Measurements from ENCODE around the gene FGFR1OP2. TPM values are rescaled to one million over a fixed set of nuclear protein-coding genes. Genes with fewer than 3 reads are reported as not detected.

FGFR1OP2 gene
- total and polyA plus RNA-seq, 2 of the 4 experiments (the other 2 are of a cell fraction), result 26.7 to 31.0 TPM

DNA sequence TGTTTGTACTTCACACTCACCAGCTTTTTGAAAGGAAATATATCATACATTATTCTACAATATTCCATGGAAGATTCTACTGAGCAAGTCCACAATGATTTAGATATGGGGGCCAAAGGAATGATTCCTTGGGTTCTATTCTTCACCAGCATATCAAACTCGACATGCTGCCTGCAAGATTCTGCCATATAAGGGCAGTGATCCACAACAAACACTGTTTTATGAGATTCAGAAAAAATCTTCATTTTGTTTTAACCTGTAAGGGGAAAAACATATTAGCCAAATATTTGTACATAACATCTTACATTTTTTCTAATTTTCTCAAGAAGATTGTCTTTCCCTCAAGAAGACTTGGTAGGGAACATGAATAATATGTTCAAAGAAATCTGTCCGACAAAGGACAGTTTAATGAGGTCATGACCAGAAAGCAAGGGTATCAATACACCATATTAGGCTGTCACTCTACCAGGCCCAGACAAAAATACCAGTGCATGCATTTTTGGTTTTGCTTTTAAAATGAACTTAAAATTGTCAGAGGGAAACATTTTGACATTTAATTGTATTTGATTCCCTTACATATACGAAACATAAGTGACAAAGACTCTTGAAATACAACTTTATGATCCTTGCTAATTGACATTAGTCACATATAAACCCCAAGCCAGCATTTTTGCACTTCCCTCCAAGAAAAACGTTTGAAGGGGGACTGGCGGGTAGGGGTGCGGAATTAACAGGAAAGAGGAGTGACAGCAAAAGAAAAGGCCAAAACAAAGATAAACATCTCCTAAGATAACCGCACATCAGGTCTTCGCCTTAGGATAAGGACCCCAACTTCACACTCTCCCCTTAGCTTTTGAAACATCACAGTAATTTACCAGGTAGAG, 1.5 kb upstream of the FGFR1OP2 start:
- Histone ChIP-seq H2BK120ac (ENCODE audit: low read depth, low read length) (no peak overlapping the region; the same call in 1 of the 2 replicates), H2BK20ac (ENCODE audit: low read depth, low read length) (no peak overlapping the region), H3K18ac (ENCODE audit: low read depth, low read length) (no peak overlapping the region; the same call in 1 of the 2 replicates), H4K8ac (ENCODE audit: low read depth in 2 of 2, low read length in 2 of 2) (peak overlapping the region; percentile 29 to 64; a peak in 3 of 4 replicates), H2AK9ac (replicated peaks; ENCODE audit: low read depth, low read length, poor library complexity) (no peak overlapping the region), H3K4ac (ENCODE audit: low read depth, low read length) (peak overlapping the region; percentile 30; the same call in 1 of the 2 replicates), H3K27ac (ENCODE audit: insufficient read depth, low read length) (peak overlapping the region; percentile 32), H3K4me1 (ENCODE audit: control insufficient read depth, insufficient read depth, low read length) (peaks cover 2% of the 10 kb centered on the region), H4K20me1 (ENCODE audit: insufficient read depth, low read length) (peaks cover 16% of the 10 kb centered on the region; the same call in 1 of the 2 replicates), H2BK5ac (ENCODE audit: low read depth, low read length, poor library complexity, severe bottlenecking) (peak overlapping the region; percentile 58), H3K27me3 (ENCODE audit: control insufficient read depth, insufficient read depth, low read length) (no peaks in the 10 kb centered on the region), H3K9me3 (ENCODE audit: control insufficient read depth, insufficient read depth, low read length) (no peaks in the 10 kb centered on the region), H4K91ac (ENCODE audit: insufficient read depth, low read depth, low read length) (no peak overlapping the region), H3K23ac (ENCODE audit: low read depth, low read length) (peak overlapping the region; percentile 85; the same call in 1 of the 2 replicates), H2AK5ac (ENCODE audit: low read depth, low read length) (no peak overlapping the region), H3K79me1 (ENCODE audit: low read depth in 1 of 2, low read length in 2 of 2) (peaks cover 14 to 44% of the 10 kb centered on the region in 2 experiments), H3K4me2 (ENCODE audit: low read depth, low read length) (peak overlapping the region; percentile 76), H3K56ac (ENCODE audit: extremely low read depth, insufficient read depth, low read length) (peak overlapping the region; percentile 24), H3K9me1 (ENCODE audit: insufficient read depth, low read length) (no peaks in the 10 kb centered on the region; the same call in 1 of the 2 replicates), H3K9ac (ENCODE audit: low read depth, low read length) (peak overlapping the region; percentile 72), H2BK15ac (ENCODE audit: low read depth, low read length) (no peak overlapping the region), H3K36me3 (ENCODE audit: control insufficient read depth, insufficient read depth, low read length) (no peaks in the 10 kb centered on the region), H3K4me3 (ENCODE audit: insufficient read depth, low read depth, low read length) (peak overlapping the region; percentile 89), H3K14ac (replicated peaks; ENCODE audit: low read depth, low read length) (peak overlapping the region; percentile 97; the same call in 1 of the 2 replicates), H2AFZ (replicated peaks; ENCODE audit: low read length, poor library complexity) (no peak overlapping the region), H4K5ac (ENCODE audit: low read depth, low read length) (no peak overlapping the region)
- intact Hi-C loops (cut with micrococcal nuclease), result loop anchor here (5.0 kb wide), 1 partner anchor 76 kb away; the partner anchor contains the start of gene TM7SF3
- DNase-seq (no peak), ATAC-seq (ENCODE audit: low read depth) (no peak)
- in situ Hi-C loops (cut with MboI; ENCODE audit: low sequenced_read_pairs), result no loop called here
- BruUV-seq (replicated peaks), result no TSS peak
- ChIA-PET CTCF (no interaction called here), POLR2A (ENCODE audit: unreplicated experiment) (no interaction called here)
- dilution Hi-C loops (cut with HindIII; ENCODE audit: low sequenced_read_pairs, unreplicated experiment), result no loop called here
- TF ChIP-seq RAD21 (IDR thresholded peaks at IDR 0.05; ENCODE audit: low read length) (no peak), BHLHE40 (IDR thresholded peaks at IDR 0.05; ENCODE audit: low read depth, low read length) (no peak), RCOR1 (IDR thresholded peaks at IDR 0.05; ENCODE audit: insufficient replicate concordance, low read length) (no peak), POLR2A (IDR thresholded peaks at IDR 0.05; ENCODE audit: low read depth, low read length) (no peak), RFX5 (IDR thresholded peaks at IDR 0.05; ENCODE audit: low read depth, low read length) (no peak), USF2 (IDR thresholded peaks at IDR 0.05; ENCODE audit: low read depth, low read length) (no peak), SMC3 (IDR thresholded peaks at IDR 0.05; ENCODE audit: low read depth, low read length) (no peak), MXI1 (IDR thresholded peaks at IDR 0.05; ENCODE audit: borderline replicate concordance, low read depth, low read length) (no peak), FOS (IDR thresholded peaks at IDR 0.05; ENCODE audit: low read depth, low read length) (no peak), CHD1 (IDR thresholded peaks at IDR 0.05; ENCODE audit: low read depth, low read length) (no peak)
- TF ChIP-seq, protein P1, sequence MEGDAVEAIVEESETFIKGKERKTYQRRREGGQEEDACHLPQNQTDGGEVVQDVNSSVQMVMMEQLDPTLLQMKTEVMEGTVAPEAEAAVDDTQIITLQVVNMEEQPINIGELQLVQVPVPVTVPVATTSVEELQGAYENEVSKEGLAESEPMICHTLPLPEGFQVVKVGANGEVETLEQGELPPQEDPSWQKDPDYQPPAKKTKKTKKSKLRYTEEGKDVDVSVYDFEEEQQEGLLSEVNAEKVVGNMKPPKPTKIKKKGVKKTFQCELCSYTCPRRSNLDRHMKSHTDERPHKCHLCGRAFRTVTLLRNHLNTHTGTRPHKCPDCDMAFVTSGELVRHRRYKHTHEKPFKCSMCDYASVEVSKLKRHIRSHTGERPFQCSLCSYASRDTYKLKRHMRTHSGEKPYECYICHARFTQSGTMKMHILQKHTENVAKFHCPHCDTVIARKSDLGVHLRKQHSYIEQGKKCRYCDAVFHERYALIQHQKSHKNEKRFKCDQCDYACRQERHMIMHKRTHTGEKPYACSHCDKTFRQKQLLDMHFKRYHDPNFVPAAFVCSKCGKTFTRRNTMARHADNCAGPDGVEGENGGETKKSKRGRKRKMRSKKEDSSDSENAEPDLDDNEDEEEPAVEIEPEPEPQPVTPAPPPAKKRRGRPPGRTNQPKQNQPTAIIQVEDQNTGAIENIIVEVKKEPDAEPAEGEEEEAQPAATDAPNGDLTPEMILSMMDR (conservative IDR thresholded peaks at IDR 0.05; ENCODE audit: low read depth, low read length), result no peak
- TF ChIP-seq, protein P2, sequence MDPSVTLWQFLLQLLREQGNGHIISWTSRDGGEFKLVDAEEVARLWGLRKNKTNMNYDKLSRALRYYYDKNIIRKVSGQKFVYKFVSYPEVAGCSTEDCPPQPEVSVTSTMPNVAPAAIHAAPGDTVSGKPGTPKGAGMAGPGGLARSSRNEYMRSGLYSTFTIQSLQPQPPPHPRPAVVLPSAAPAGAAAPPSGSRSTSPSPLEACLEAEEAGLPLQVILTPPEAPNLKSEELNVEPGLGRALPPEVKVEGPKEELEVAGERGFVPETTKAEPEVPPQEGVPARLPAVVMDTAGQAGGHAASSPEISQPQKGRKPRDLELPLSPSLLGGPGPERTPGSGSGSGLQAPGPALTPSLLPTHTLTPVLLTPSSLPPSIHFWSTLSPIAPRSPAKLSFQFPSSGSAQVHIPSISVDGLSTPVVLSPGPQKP (IDR thresholded peaks at IDR 0.05; ENCODE audit: borderline replicate concordance, low read depth, low read length), result no peak
- WGBS, 2 experiments (ENCODE audit: extremely low coverage in 2 of 2, insufficient read length in 1 of 2), result no CpG with 5 or more reads among the region's 8 CpGs

Measured in IMR-90 (cell line).